Measurements from ENCODE around the gene FGD4.

Gene FGD4

GRCh38 chr12:32399370-32400113, at the start of gene FGD4:
FGD4 (plus strand) TSS chr12:32399558.
- peak; percentile 77 for DNase-seq

- no peak for DNase-seq
Measured at GRCh38 chr12:32353540-32353939, 45.8 kb upstream of the FGD4 start.

DNA sequence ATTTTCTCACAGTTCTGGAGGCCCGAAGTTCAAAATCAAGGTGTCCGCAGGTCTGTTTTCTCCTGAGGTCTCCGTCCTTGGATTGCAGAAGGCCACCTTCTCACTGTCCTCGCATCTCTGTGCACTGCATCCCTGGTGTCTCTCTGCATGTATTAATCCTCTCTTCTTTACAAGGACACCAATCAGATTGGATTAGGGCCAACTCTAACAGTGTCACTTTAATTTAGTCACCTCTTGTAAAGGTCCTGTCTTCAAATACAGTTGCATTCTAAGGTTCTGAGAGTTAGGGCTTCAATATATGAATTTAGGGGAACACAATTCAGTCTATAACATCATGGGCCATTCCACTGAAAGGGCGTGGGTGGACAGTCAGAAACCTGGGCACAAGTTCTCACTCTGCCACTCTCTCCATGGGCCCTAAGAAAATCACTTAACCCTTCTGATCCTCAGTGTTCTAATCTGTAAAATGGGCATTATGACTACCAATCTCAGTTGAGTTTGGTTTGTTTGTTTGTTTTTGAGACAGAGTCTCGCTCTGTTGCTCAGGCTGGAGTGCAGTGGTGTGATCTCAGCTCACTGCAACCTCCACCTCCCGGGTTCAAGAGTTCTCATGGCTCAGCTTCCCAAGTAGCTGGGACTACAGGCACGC, 41.6 kb upstream of the FGD4 start:
- DNase-seq = no peak

- no peak for DNase-seq
Measured at GRCh38 chr12:32360956-32361355, 38.4 kb upstream of the FGD4 start.

DNA sequence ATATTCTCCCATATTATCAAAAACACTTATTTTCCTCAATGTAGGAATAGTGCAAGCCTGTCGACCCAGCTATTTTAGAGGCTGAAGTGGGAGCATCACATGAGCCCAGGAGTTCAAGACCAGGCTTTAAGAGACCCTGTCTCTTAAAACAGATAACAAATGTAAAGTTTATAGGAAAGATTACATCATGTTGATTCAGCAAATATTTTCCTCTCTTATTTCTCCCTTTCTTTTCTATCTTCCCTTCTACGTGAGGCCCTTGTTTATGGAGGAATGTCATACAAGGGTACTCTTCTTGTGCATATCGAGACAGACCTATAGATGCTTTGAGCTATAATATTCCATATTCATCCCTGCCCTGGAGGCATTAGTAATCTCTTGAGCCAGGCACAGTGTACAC, 36.5 kb upstream of the FGD4 start:
- DNase-seq = no peak

DNA sequence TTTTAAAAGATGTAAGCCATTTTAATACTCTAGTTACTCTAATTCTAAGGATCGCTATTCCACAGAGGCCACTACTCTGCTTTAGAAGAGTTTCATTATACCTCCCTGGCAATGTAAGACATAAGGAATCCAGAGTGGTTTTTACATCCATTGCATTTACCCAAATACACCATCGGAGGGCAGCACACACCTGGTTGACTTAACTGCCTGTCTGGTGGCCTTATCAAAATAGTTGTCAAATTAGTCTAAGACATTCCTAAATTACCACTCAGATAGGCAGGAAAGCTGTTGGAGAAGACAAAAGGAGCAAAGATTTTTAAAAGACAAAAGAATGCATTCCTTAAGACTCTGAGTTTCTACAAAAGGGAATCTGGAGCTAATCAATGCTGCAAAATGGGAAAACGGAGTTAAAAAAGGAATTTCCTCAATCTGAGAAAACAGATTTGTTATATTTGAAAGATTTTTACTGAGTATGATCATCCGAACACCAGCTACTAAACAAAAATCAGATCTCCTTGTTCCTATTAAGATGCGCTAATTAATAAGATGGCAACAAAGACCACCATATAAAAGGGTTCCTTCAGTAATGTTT, 33.8 kb upstream of the FGD4 start:
- peak; percentile 20 for DNase-seq

DNA sequence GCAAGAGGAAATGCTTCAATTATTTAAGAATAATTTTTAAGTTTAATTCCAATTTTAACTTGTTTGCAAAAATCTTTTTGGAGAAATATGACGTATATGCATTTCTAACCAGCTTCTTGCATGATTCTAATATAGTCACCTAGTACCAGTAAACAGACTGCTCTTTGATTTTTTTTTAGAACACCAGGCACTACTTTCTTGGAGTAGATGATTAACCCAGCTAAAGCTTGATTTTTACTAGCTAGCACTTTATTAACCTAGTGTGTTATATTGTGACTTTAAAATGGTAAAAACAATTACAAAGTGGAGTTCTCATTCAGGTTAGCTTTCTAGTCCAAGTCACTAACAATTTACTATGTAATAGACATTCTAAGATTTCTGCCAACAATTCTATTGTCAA, 32.6 kb upstream of the FGD4 start:
- DNase-seq = no peak

GRCh38 chr12:32367381-32367780, 32.0 kb upstream of the FGD4 start:
- DNase-seq = no peak

DNA sequence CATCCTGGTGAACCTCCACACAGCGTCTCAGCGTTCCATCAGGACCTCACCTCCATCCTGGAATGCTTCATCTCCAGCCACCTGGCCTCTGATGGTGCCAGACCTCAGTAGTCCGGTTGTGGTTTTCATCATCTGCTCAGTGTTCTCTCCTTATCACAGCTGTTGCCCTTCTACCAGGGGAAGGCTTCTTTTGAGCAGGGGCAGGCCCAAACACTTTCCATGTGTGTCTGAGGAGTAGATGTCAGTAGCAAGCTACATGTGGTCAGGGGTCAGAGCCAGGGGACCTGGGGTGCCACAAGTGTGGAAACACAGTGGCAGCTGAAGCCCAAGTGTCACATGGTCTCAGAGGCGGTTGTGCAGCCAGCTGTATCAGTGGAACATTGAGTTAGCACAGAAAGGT, 30.2 kb upstream of the FGD4 start:
- DNase-seq = no peak

- DNase-seq = no peak
Measured at GRCh38 chr12:32377344-32378055, 21.9 kb upstream of the FGD4 start.

- DNase-seq = no peak
Measured at GRCh38 chr12:32379213-32379612, 20.1 kb upstream of the FGD4 start.

DNA sequence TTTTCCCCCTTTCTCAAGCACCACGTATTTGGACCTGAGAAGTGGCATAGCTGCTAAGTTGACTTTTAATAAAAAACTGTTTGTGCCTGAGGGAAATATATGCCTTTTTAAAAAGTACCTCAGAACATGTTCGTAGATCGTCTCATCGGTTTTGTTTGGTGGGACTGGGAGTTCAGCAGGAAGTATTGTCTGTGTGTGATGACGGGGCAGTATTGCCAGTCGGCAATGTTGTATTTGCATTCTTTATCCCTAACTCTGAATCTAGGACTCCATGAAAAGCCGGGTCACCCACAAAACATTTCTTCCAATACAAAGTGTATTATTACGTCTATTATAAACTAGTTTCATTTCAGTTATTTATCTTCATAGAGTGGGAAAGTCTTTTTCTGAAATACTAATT, 19.7 kb upstream of the FGD4 start:
- DNase-seq = no peak

DNA sequence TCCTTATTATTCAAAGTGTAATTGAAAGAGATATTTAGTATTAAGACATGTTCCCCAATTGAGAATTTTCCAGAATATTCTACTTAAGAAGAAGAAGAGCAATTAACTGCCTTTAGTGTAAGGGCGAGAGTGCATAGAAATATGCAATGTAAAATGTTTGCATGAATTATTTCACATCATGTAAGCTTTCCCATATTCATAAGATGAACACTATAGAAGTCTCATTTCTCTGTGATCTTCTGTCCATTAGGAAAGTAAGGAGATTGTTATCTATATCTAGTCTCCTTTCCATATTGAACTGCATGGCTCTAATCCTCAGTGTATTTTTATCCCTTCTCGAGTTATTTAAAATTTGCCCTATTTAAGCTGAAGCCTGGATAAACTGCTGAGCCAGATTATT, 17.1 kb upstream of the FGD4 start:
- no peak for DNase-seq

DNA sequence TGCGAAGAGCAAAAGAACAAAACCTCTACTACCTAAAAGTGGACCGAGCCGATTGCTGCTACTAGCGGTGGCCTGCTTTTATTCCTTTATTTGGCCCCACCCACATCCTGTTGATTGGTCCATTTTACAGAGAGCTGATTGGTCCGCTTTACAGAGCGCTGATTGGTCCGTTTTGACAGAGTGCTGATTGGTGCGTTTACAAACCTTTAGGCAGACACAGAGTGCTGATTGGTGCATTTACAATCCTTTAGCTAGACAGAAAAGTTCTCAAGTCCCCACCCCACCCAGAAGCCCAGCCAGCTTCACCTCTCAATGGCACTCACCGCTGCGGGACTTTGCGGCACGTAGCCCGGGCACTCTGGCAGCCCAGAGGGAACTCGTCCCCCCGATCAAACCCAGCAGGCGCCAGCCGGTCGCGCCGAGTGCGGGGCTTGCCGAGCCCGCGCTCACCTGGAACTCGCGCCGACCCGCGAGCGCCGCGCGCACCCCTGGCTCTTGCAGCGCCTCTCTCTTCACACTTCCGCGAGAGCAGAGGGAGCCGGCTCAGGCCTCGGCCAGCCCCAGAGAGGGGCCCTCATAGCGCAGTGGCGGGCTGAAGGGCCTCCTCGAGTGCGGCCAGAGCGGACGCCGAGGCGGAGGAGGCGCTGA, 8.7 kb upstream of the FGD4 start:
- DNase-seq = no peak

DNA sequence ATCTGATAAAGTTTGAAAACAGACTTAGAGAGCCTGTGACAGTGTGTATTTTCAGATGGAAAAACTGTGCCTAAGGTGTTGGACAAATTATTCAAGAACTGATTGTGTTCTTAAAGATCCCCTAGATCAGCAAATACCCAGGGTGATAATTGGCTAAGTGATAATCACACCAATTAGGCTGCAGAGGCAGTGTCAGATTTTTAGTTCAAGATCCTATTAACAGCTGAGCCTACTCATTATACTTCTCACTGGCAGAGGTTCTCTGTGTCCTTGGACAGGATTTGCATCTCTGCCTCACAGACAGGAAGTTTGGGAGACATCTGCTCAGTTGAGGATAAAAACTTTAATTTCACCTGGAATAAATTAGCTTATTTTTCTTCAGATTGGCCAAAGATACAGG, 4.3 kb upstream of the FGD4 start:
- no peak for DNase-seq

- DNase-seq = no peak
Measured at GRCh38 chr12:32397696-32398095, 1.7 kb upstream of the FGD4 start.

GRCh38 chr12:32398181-32398580, 1.2 kb upstream of the FGD4 start:
- DNase-seq = no peak

- no peak for DNase-seq
Measured at GRCh38 chr12:32398816-32399369, 465 bp upstream of the FGD4 start.

DNA sequence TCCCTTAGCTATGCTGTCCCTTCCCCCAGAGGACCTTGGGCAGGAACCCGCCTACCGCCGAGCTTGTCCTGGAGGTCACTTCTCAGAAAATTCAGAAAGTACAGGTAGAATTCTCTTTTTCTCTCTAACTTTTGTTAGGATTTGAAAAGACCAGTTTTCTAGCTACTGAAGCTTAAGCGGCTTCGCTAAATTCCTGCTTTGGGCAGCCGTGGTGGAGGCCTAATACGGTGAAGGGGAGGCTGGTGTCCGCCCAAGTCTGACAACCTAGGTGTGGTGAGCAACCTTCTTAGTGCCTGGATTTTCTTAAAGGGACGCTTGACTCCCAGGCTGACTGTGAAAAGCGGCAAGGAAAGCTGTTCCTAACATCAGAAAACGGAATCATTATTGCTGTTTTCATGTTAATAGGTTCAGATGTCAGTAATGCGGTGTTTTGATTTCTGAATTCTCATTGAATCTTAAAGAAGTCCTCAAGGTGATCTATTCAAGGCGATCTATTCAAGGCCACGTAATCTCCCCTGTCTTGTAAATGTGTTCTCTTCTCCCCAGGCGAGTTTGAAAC, 835 bp downstream of the FGD4 start:
- peak; percentile 41 for DNase-seq

GRCh38 chr12:32400866-32401265, 1.5 kb downstream of the FGD4 start:
- no peak for DNase-seq

- no peak for DNase-seq
Measured at GRCh38 chr12:32402170-32402569, 2.8 kb downstream of the FGD4 start.

- DNase-seq = no peak
Measured at GRCh38 chr12:32402946-32403345, 3.6 kb downstream of the FGD4 start.

GRCh38 chr12:32407795-32408194, 8.4 kb downstream of the FGD4 start:
- no peak for DNase-seq

All from 8988T (cell line).